Panc1 (cell line): Measurements from ENCODE around the gene WAC.

Experiments used
- CTCF ChIP-seq: fragments of 450-650 bp; IDR thresholded peaks from 2 replicates; pipeline ENCODE4 v1.5.1; 2017; ENCODE audit warnings: mild to moderate bottlenecking
- POLR2AphosphoS5 ChIP-seq: IDR thresholded peaks from 2 replicates; pipeline ENCODE4 v1.6.1; 2012; ENCODE audit warnings: mild to moderate bottlenecking, low read depth, low read length, moderate library complexity
- SIN3A ChIP-seq: IDR thresholded peaks from 2 replicates; pipeline ENCODE4 v1.6.1; 2012; ENCODE audit warnings: low read depth, mild to moderate bottlenecking, low read length, moderate library complexity, borderline replicate concordance; ENCODE audit not compliant: insufficient read depth

DNA sequence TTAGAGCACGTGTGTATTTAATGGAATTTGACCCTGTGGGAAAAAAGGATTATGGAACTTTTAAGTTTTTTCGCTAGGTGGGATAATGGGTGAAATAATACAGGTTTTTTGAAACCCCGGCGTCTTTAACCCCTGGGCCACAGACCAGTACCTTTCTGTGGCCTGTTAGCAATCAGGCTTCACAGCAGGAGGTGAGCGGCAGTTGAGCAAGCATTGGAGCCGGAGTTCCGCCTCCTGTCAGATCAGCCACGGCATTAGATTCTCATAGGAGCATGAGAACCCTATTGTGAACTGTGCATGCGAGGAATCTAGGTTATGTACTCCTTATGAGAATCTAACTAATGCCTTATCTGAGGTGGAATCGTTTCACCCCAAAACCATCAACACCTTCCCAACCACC lies 28.6 kb downstream of the WAC start:
- no peak for TF ChIP-seq CTCF
- TF ChIP-seq POLR2AphosphoS5: no peak
- TF ChIP-seq SIN3A: no peak
